ENCODE data around the gene SVOP.
"Not testable (repeated sequence)": the region's sequence is repeated elsewhere in the genome, so short reads cannot be mapped to it uniquely, and the experiment has no call there.

The SVOP gene

DNA sequence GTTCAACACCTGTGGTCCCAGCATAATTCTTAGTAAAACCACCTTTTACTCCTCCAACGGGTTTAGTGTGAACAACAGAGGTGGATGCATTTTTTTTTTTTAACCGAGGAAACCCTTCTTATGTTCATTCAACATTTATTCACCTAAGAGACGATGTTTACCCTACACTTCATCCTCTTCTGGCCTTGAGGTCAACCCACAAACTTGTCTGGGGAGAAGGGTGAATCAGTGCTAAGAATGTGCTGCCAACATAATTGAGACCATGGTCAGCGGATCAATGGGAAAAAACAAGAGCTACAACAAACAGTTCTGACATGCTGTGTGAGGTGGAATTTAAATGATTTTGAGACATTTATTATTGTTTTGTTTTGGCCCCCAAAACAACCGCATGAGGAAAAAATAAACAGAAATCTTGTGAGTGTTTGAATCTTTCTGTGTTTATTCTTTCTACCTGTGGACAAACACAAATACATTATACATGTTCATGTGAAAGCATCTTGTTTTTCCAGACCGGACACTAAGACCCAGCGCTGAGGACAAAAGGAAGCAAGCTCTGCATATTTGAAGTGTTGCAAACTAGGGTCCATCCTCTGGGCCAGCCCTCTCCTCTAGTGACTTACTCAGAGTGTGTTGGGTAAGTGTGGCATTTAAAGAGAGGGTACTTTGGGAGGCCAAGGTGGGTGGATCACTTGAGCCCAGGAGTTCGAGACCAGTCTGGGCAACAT, 26.4 kb upstream of the SVOP start:
- TF ChIP-seq, protein P1, sequence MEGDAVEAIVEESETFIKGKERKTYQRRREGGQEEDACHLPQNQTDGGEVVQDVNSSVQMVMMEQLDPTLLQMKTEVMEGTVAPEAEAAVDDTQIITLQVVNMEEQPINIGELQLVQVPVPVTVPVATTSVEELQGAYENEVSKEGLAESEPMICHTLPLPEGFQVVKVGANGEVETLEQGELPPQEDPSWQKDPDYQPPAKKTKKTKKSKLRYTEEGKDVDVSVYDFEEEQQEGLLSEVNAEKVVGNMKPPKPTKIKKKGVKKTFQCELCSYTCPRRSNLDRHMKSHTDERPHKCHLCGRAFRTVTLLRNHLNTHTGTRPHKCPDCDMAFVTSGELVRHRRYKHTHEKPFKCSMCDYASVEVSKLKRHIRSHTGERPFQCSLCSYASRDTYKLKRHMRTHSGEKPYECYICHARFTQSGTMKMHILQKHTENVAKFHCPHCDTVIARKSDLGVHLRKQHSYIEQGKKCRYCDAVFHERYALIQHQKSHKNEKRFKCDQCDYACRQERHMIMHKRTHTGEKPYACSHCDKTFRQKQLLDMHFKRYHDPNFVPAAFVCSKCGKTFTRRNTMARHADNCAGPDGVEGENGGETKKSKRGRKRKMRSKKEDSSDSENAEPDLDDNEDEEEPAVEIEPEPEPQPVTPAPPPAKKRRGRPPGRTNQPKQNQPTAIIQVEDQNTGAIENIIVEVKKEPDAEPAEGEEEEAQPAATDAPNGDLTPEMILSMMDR (IDR thresholded peaks at IDR 0.05; ENCODE audit: low read depth, low read length) = no peak

DNA sequence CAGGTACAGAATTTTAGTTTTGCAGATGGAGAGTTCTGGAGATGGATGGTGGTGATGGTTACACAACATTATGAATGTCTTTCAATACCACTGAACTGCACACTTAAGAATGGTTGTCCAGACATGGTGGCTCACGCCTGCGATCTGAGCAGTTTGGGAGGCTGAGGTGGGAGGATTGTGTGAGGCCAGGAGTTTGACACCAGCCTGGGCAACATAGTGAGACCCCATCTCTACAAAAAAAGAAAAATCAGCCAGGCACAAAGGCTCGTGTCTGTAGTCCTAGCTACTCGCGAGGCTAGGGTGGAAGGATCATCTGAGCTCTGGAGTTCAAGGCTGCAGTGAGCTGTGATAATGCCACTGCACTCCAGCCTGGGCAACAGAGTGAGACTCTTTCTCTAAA, 23.4 kb upstream of the SVOP start:
- H3K4me3 ChIP-seq (ENCODE audit: low read depth, low read length) = no peak overlapping the region
- TF ChIP-seq, protein P1 (IDR thresholded peaks at IDR 0.05; ENCODE audit: low read depth, low read length) = no peak

More for the DNA sequence above, 26.4 kb upstream of the SVOP start:
- no peak overlapping the region for H3K4me3 ChIP-seq (ENCODE audit: low read depth, low read length)

DNA sequence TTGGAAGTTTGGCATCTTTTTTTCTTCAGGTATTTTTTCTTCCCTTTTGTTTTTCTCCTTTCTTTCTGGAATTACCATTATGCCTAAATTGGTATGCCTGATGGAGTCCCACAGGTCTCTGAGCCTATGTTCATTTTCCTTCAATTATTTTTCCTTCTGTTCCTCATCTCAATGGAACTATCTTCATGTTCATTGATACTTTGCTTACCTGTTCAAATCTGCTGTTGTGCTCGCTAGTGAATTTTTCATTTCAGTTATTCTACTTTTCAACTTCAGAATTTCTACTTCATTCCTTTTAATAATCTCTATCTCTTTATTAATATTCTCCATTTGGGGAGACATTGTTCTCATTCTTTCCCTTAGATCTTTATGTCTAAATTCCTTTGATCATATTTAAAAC, 16.1 kb upstream of the SVOP start:
- TF ChIP-seq, protein P1 (IDR thresholded peaks at IDR 0.05; ENCODE audit: low read depth, low read length) = no peak
- H3K4me3 ChIP-seq (ENCODE audit: low read depth, low read length) = no peak overlapping the region

- TF ChIP-seq, protein P1 (IDR thresholded peaks at IDR 0.05; ENCODE audit: low read depth, low read length) = no peak
Observed at GRCh38 chr12:109033239-109034196, 12.7 kb upstream of the SVOP start.

GRCh38 chr12:109029411-109029810, 8.5 kb upstream of the SVOP start:
- TF ChIP-seq, protein P1 (IDR thresholded peaks at IDR 0.05; ENCODE audit: low read depth, low read length) = no peak
- H3K4me3 ChIP-seq (ENCODE audit: low read depth, low read length) = no peak overlapping the region

More at GRCh38 chr12:109033239-109034196, 12.7 kb upstream of the SVOP start:
- H3K4me3 ChIP-seq (ENCODE audit: low read depth, low read length) = no peak overlapping the region

- H3K4me3 ChIP-seq (ENCODE audit: low read depth, low read length) = not testable (repeated sequence)
Observed at GRCh38 chr12:109028624-109029023, 7.8 kb upstream of the SVOP start.

DNA sequence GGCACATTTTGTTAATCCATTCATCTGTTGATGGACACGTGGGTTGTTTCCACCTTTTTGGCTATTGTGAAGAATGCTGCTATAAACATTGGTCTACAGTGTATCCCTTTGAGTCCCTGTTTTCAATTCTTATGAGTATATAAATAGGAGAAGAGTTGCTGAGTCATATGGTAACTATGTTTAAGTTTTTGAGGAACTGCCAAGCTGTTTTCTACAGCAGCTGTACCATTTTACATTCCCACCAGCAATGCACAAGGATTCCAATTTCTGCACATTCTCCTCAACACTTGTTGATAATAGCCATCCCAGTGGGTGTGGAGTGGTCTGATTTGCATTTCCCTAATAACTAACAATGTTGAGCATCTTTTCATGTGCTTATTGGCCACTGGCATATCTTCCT, 6.9 kb upstream of the SVOP start:
- TF ChIP-seq, protein P1 (IDR thresholded peaks at IDR 0.05; ENCODE audit: low read depth, low read length) = no peak

More for the DNA sequence above, 6.9 kb upstream of the SVOP start:
- no peak overlapping the region for H3K4me3 ChIP-seq (ENCODE audit: low read depth, low read length)
